K562 treated with DMSO at 1 percent for 4 hours (cell line): ENCODE results near the gene SLC9C1. TPM values are rescaled to one million over a fixed set of nuclear protein-coding genes. Genes with fewer than 3 reads are reported as not detected.

ENCODE experiments used
- total RNA-seq: library from RNA; unstranded; fragments of 300-600 nt; gene quantifications from 2 replicates; pipeline ENCODE4 v1.2.3, GENCODE V29; 2022; ENCODE audit not compliant: insufficient read depth

The SLC9C1 gene
- not detected in 2 replicates for total RNA-seq

GRCh38 chr3:112293368-112294321 lies at the start of gene SLC9C1:
TSS of gene SLC9C1 (minus strand) at chr3:112294216. CDS start at chr3:112286791, 7,425 bp downstream.

GRCh38 chr3:112333002-112333380 lies 39.0 kb upstream of the SLC9C1 start, which contains the start of gene CD200:
TSS of gene CD200 (plus strand) at chr3:112333156. CDS start at chr3:112333213, 57 bp downstream.

GRCh38 chr3:112132975-112133448 lies 161.0 kb downstream of the SLC9C1 start, which contains the start of gene GCSAM:
TSS of gene GCSAM (minus strand) at chr3:112133248. CDS start at chr3:112133120, 128 bp downstream.

Other genes starting within 250 kb of the SLC9C1 start
- gene C3orf52, start 207.8 kb downstream of the SLC9C1 start, total RNA-seq, result 0.75 and 1.2 TPM in 2 replicates
- gene GCSAM, start 161.0 kb downstream of the SLC9C1 start, total RNA-seq, result 0.40 TPM in 1 of 2 replicates, not detected in the other
- not detected in 2 replicates for gene CD200, start 38.9 kb upstream of the SLC9C1 start, total RNA-seq
- not detected in 2 replicates for gene BTLA, start 205.3 kb upstream of the SLC9C1 start, total RNA-seq